CD14-positive monocyte (primary cell): Measurements from ENCODE around the gene VAMP4. TPM values are rescaled to one million over a fixed set of nuclear protein-coding genes. Genes with fewer than 3 reads are reported as not detected.

Experiments
- DNase-seq, 3 donors: peaks; one replicate each; pipeline ENCODE4 v3.0.0-alpha.2; 2011 to 2022
- H2AFZ ChIP-seq: 2 replicates; pipeline ENCODE4 v1.6.0; 2012; ENCODE audit warnings: mild to moderate bottlenecking, low read depth, low read length, inconsistent platforms; ENCODE audit not compliant: insufficient read depth, poor library complexity, severe bottlenecking
- H3K27ac ChIP-seq, 2 donors: 1 replicate in 1 of 2; 2 replicates in 1 of 2; pipeline ENCODE4 v1.5.1; 2012 to 2013; ENCODE audit warnings: low read length in 2 of 2, control low read depth in 1 of 2, inconsistent platforms in 1 of 2, low read depth in 1 of 2, mild to moderate bottlenecking in 1 of 2
- H3K27me3 ChIP-seq, 2 donors: one replicate each; pipeline versions ENCODE4 v1.6.0 to v1.6.1; 2011 to 2013; ENCODE audit warnings: low read length in 2 of 2; ENCODE audit not compliant: control insufficient read depth in 2 of 2, insufficient read depth in 2 of 2
- H3K36me3 ChIP-seq, 2 donors: replicated peaks in 1 of 2; 1 replicate in 1 of 2; 2 replicates in 1 of 2; pipeline versions ENCODE4 v1.5.1 to v1.6.1; 2012 to 2013; ENCODE audit warnings: low read length in 2 of 2, control low read depth in 1 of 2, inconsistent platforms in 1 of 2, mild to moderate bottlenecking in 1 of 2; ENCODE audit not compliant: insufficient read depth in 2 of 2, control insufficient read depth in 1 of 2
- H3K4me1 ChIP-seq, 2 donors: 1 replicate in 1 of 2; 2 replicates in 1 of 2; pipeline versions ENCODE4 v1.5.1 to v1.6.1; 2012 to 2013; ENCODE audit warnings: low read length in 2 of 2, control low read depth in 1 of 2, inconsistent platforms in 1 of 2, mild to moderate bottlenecking in 1 of 2, moderate library complexity in 1 of 2; ENCODE audit not compliant: insufficient read depth in 2 of 2, control insufficient read depth in 1 of 2
- H3K4me2 ChIP-seq: replicated peaks from 2 replicates; pipeline ENCODE3; 2012; ENCODE audit warnings: low read length, moderate library complexity, mild to moderate bottlenecking; ENCODE audit not compliant: poor library complexity, severe bottlenecking; ENCODE audit errors: extremely low read depth
- H3K4me3 ChIP-seq, 3 experiments: fragments of 200-600 bp in 1 of 3; sonication (generic) in 1 of 3; replicated peaks in 1 of 3; 1 replicate in 2 of 3; 2 replicates in 1 of 3; pipeline ENCODE4 v1.5.1; 2011 to 2013; ENCODE audit warnings: low read length in 3 of 3, mild to moderate bottlenecking in 3 of 3, control low read depth in 2 of 3, low read depth in 2 of 3, inconsistent platforms in 1 of 3, moderate library complexity in 1 of 3
- H3K79me2 ChIP-seq: 2 replicates; pipeline ENCODE4 v1.6.0; 2012; ENCODE audit warnings: mild to moderate bottlenecking, control low read depth, inconsistent platforms, low read length, moderate library complexity; ENCODE audit not compliant: insufficient read depth
- H3K9ac ChIP-seq: 2 replicates; pipeline ENCODE4 v1.6.0; 2017; ENCODE audit warnings: low read length, mild to moderate bottlenecking; ENCODE audit not compliant: insufficient read depth, poor library complexity, severe bottlenecking
- H3K9me3 ChIP-seq, 2 donors: replicated peaks in 1 of 2; 1 replicate in 1 of 2; 2 replicates in 1 of 2; pipeline versions ENCODE4 v1.5.1 to v1.6.1; 2012 to 2013; ENCODE audit warnings: low read length in 2 of 2, control low read depth in 1 of 2; ENCODE audit not compliant: control insufficient read depth in 1 of 2, insufficient read depth in 1 of 2
- H4K20me1 ChIP-seq: 2 replicates; pipeline ENCODE4 v1.6.0; 2012; ENCODE audit warnings: mild to moderate bottlenecking, low read length, control low read depth, moderate library complexity; ENCODE audit not compliant: insufficient read depth
- H3K27ac Mint-ChIP-seq, 7 donors: one replicate each; pipeline ENCODE4 v1.8.0; 2020; ENCODE audit warnings: mild to moderate bottlenecking in 7 of 7, mixed read lengths in 7 of 7, moderate library complexity in 6 of 7, inconsistent platforms in 2 of 7
- H3K27me3 Mint-ChIP-seq, 3 donors: one replicate each; pipeline ENCODE4 v1.8.0; 2021 to 2022; ENCODE audit warnings: low read depth in 3 of 3, mild to moderate bottlenecking in 3 of 3, mixed read lengths in 3 of 3, moderate library complexity in 3 of 3, inconsistent platforms in 1 of 3
- H3K36me3 Mint-ChIP-seq, 2 donors: one replicate each; pipeline ENCODE4 v1.8.0; 2020; ENCODE audit warnings: mixed read lengths in 2 of 2, inconsistent platforms in 1 of 2, mild to moderate bottlenecking in 1 of 2
- H3K4me1 Mint-ChIP-seq: one replicate; pipeline ENCODE4 v1.8.0; 2020; ENCODE audit warnings: mild to moderate bottlenecking, mixed read lengths
- H3K4me3 Mint-ChIP-seq, 2 donors: one replicate each; pipeline ENCODE4 v1.8.0; 2020; ENCODE audit warnings: mild to moderate bottlenecking in 2 of 2, mixed read lengths in 2 of 2, moderate library complexity in 1 of 2
- H3K9me3 Mint-ChIP-seq, 7 donors: one replicate each; pipeline ENCODE4 v1.8.0; 2020 to 2022; ENCODE audit warnings: mixed read lengths in 7 of 7, mild to moderate bottlenecking in 6 of 7, moderate library complexity in 6 of 7, inconsistent platforms in 2 of 7
- CTCF ChIP-seq: fragments of 200-600 bp; IDR thresholded peaks from one replicate; pipeline ENCODE4 v1.8.0; 2022; ENCODE audit warnings: antibody characterized with exemption, mild to moderate bottlenecking
- WGBS: methylation state at CpG from one replicate; pipeline ENCODE4 v1.1.5; 2013; ENCODE audit warnings: missing lambda C conversion rate; ENCODE audit not compliant: insufficient coverage; 5-methylcytosine and 5-hydroxymethylcytosine counted together
- intact Hi-C, 2 donors: fragments of 100-400 bp; cut with micrococcal nuclease; formaldehyde crosslinking; loops; one replicate each; pipeline versions ENCODE4 v1.15.0 to v1.15.1; 2023
- polyA plus RNA-seq, 3 donors: library from polyadenylated mRNA; depleted of rRNA in 1 of 3; unstranded in 2 of 3; stranded (reverse) in 1 of 3; fragments of 300-500 nt in 2 of 3; fragments of >200 nt in 1 of 3; fragmentation: Illumina TruSeq in 2 of 3; gene quantifications; 1 replicate in 2 of 3; 2 replicates in 1 of 3; pipeline ENCODE4 v1.2.3, GENCODE V29; 2012 to 2021

VAMP4 gene
- polyA plus RNA-seq, 3 donors: 13.3 to 19.5 (median 18.8) TPM

GRCh38 chr1:171680339-171680738, 61.5 kb downstream of the VAMP4 start:
- no peak overlapping the region for H2AFZ ChIP-seq
- Mint-ChIP-seq H3K36me3 (no peaks in the 10 kb centered on the region), H3K27me3 (peaks cover 3 to 7% (median 5%) of the 10 kb centered on the region in 3 donors), H3K4me3 (no peak overlapping the region), H3K4me1 (peaks cover 2% of the 10 kb centered on the region), H3K9me3 (peaks cover 0 to 9% (median 7%) of the 10 kb centered on the region in 7 donors), H3K27ac (no peak overlapping the region)
- intact Hi-C loops: no loop called here
- H4K20me1 ChIP-seq: no peaks in the 10 kb centered on the region
- H3K4me3 ChIP-seq: no peak overlapping the region
- no peaks in the 10 kb centered on the region for H3K36me3 ChIP-seq
- no peak overlapping the region for H3K9ac ChIP-seq
- DNase-seq: no peak
- no peak overlapping the region for H3K27ac ChIP-seq
- H3K4me1 ChIP-seq: no peaks in the 10 kb centered on the region
- no peak for TF ChIP-seq CTCF
- no peak overlapping the region for H3K4me2 ChIP-seq
- no peaks in the 10 kb centered on the region for H3K9me3 ChIP-seq
- WGBS: 100% methylated on average over 1 of the region's 3 CpGs
- H3K27me3 ChIP-seq: no peaks in the 10 kb centered on the region
- no peaks in the 10 kb centered on the region for H3K79me2 ChIP-seq

- Histone ChIP-seq H3K4me1 (no peaks in the 10 kb centered on the region), H3K27ac (no peak overlapping the region), H3K4me2 (no peak overlapping the region), H3K9me3 (no peaks in the 10 kb centered on the region), H3K9ac (no peak overlapping the region), H4K20me1 (no peaks in the 10 kb centered on the region), H3K27me3 (no peaks in the 10 kb centered on the region), H3K4me3 (no peak overlapping the region), H3K36me3 (no peaks in the 10 kb centered on the region), H3K79me2 (no peaks in the 10 kb centered on the region), H2AFZ (no peak overlapping the region)
- Mint-ChIP-seq H3K36me3 (no peaks in the 10 kb centered on the region), H3K27ac (no peak overlapping the region), H3K4me1 (peaks cover 2% of the 10 kb centered on the region), H3K9me3 (peaks cover 0 to 4% (median 4%) of the 10 kb centered on the region in 7 donors), H3K27me3 (peaks cover 0 to 5% (median 1%) of the 10 kb centered on the region in 3 donors), H3K4me3 (no peak overlapping the region)
- no peak for TF ChIP-seq CTCF
- intact Hi-C loops: no loop called here
- WGBS: no CpG with 5 or more reads among the region's 2 CpGs
- no peak for DNase-seq
These were observed 65.0 kb downstream of the VAMP4 start for GRCh38 chr1:171676823-171677222.
